Measurements from ENCODE around the gene EVL. TPM values are rescaled to one million over a fixed set of nuclear protein-coding genes. Genes with fewer than 3 reads are reported as not detected.
"Not testable (repeated sequence)": the region's sequence is repeated elsewhere in the genome, so short reads cannot be mapped to it uniquely, and the experiment has no call there.

Gene EVL
- total RNA-seq, 2 donors from 2014 or later = 793 to 831 TPM

DNA sequence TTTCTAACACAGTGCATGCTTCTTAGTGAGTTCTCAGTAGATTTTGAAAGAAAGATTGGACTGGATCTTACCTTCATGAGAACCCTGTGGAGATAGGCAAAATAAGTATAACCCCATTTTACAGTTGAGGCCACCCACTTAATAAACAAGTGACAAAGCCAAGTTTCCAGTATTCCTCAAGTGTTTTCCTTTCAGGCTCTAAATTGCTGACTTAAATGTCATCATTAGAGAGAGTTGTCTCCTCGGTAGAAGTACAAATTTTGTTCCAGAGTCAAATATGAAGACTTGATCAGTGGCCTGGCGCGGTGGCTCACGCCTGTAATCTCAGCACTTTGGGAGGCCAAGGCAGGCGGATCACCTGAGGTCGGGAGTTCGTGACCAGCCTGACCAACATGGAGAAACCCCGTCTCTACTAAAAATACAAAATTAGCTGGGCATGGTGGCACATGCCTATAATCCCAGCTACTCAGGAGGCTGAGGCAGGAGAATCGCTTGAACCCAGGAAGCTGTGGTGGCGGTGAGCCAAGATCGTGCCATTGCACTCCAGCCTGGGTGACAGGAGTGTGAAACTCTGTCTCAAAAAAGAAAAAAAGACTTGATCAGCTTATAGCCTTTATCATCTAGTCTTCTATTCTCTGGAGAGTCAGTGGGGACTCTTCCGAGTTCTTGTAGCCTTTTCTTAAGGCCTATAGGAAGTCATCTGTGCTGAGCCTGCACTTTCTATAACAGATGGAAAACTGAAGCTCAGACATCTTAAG lies 708 bp upstream of the EVL start:
- H3K27ac Mint-ChIP-seq = peak overlapping the region; percentile 99
- DNase-seq; H3K9me3 ChIP-seq (ENCODE audit: control insufficient read depth, low read length, poor library complexity, severe bottlenecking); H3K27me3 Mint-ChIP-seq; H3K36me3 Mint-ChIP-seq (ENCODE audit: low read depth); ATAC-seq: not testable (repeated sequence)
- H3K4me3 Mint-ChIP-seq = peak overlapping the region; percentile 98
- H3K4me1 Mint-ChIP-seq = peaks cover 71% of the 10 kb centered on the region

GRCh38 chr14:100065942-100066574 lies 836 bp downstream of the EVL start:
- no peaks in the 10 kb centered on the region for H3K27me3 Mint-ChIP-seq
- H3K4me3 Mint-ChIP-seq = peak overlapping the region; percentile 98
- DNase-seq (peak; percentile 53 to 69 (median 57)), ATAC-seq (peak; percentile 33)
- no peaks in the 10 kb centered on the region for H3K9me3 ChIP-seq (ENCODE audit: control insufficient read depth, low read length, poor library complexity, severe bottlenecking)
- peaks cover 12% of the 10 kb centered on the region for H3K36me3 Mint-ChIP-seq (ENCODE audit: low read depth)
- H3K4me1 Mint-ChIP-seq = peaks cover 74% of the 10 kb centered on the region
- peak overlapping the region; percentile 99 for H3K27ac Mint-ChIP-seq

DNA sequence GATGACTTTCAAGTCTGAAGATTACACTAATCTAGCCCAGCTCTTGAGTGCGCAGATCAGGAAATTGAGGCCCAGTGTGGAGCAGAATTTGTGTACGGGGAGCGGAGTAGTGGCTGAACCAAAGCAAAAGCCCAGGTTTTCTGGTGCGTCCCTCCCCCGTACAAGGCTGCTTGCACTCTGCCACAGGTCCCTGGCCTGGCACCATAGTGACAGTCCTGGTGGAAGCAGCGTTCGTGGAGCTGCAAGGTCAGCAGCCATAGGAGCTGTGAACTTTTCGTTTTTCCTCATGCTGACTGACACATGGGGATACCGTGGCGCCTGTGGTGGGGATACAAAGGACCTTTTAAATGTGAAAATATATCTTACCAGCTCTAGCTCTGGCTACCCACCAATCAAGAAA lies 1.7 kb downstream of the EVL start:
- ATAC-seq = no peak
- Mint-ChIP-seq H3K36me3 (ENCODE audit: low read depth) (peaks cover 12% of the 10 kb centered on the region), H3K27ac (peak overlapping the region; percentile 99), H3K4me1 (peaks cover 75% of the 10 kb centered on the region), H3K4me3 (peak overlapping the region; percentile 98), H3K27me3 (no peaks in the 10 kb centered on the region)
- H3K9me3 ChIP-seq (ENCODE audit: control insufficient read depth, low read length, poor library complexity, severe bottlenecking) = no peaks in the 10 kb centered on the region
- DNase-seq = no peak

DNA sequence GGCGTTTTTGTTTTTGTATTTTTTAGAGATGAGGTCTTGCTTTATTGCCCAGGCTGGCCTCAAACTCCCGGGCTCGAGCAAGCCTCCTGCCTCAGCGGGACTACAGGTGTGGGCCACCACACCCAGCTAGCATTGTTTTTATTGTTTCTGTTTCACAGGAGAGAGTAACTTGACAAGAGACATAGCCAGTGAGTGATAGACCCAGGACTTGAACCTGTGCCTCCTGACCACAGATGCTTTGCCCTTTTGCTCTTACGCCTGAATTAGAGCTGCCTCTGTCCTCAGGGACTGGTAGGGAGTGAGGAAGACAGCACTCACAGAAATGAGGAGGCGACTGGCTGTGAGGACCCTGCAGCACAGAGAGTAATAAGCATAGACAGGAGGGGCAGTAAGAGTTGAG lies 2.3 kb downstream of the EVL start:
- peak overlapping the region; percentile 98 for H3K4me3 Mint-ChIP-seq
- H3K27me3 Mint-ChIP-seq = no peaks in the 10 kb centered on the region
- H3K36me3 Mint-ChIP-seq (ENCODE audit: low read depth) = peaks cover 12% of the 10 kb centered on the region
- H3K9me3 ChIP-seq (ENCODE audit: control insufficient read depth, low read length, poor library complexity, severe bottlenecking) = no peaks in the 10 kb centered on the region
- ATAC-seq = no peak
- no peak for DNase-seq
- H3K27ac Mint-ChIP-seq = peak overlapping the region; percentile 99
- H3K4me1 Mint-ChIP-seq = peaks cover 73% of the 10 kb centered on the region

DNA sequence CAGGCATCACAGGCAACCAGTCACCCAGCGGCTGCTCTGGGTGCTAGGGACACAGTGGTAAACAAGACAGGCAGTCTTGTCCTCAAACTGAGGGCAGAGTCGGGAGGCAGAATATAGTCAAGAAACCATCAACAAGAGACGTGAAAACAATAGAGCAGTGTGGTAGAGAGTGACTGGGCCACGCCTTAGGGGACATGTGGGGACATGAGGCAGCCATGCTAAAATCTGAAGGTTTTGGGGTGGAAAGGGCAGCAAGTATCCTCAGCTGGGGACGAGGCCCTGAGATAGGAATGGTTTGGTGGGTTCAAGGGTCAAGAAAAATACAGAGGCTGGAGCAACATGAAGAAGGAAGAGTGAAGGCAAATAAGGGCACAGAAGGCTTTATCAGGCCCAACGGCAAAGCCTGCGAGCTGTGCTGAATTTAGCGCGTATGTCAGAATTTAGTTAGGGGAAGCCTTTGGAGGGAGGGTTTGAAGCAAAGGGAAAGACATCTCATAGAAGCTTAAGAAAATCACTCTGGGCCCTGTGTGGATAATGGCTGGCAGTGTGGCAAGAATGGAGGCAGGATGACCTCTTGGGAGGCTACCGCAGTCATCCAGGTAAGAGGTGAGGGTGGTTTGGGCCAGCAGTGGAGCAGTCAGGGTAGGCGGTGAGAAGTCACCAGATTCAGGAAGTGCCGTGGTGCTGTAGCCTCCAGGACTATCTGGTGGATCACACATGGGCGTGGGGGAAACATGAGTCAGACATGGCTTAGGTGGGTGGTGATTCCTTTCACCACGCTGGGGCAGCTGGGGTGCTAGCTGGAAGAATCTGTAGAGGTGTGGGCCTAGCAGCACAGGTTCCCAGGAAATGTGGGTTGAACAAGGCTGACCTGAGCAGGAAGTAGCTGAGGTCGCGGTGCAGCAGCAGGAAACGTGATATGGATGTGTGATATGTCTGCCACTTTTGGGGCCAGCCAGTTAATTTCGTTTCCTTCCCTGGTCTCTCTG lies 3.0 kb downstream of the EVL start:
- peak overlapping the region; percentile 99 for H3K27ac Mint-ChIP-seq
- ATAC-seq = peak; percentile 71
- peaks cover 13% of the 10 kb centered on the region for H3K36me3 Mint-ChIP-seq (ENCODE audit: low read depth)

DNA sequence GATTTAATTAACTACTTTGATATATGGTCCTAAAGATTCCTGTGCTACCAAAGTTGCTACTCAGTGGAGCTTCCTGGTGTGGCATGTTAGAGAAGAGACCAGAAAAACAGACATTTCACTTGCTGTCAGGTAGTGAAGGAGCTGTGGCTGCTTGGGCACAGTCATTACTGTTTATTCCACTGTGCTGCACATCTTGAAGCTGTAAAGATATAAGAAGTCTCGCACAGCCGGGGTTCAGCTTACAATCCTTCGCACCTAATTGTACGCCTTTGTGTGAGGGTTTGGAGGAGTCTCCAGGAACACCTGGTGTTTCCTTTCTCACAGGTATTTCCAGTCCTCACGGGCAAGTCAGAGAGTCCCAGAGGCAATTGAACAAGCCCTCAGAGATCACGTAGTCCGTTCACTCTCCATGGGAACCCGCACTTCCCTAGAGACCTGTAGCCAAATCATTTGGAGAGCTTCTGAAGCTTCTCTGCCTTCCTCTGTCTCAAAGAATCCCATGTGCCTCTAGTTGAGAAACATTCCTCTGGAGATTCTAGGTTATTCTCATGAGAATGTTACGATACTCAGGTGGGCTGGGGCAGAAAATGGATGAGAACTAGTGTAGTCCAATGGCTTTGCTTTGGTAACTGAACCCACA lies 4.1 kb downstream of the EVL start:
- DNase-seq (no peak), ATAC-seq (no peak)
- Mint-ChIP-seq H3K27ac (peak overlapping the region; percentile 99), H3K4me3 (peak overlapping the region; percentile 98), H3K36me3 (ENCODE audit: low read depth) (peaks cover 14% of the 10 kb centered on the region), H3K4me1 (peaks cover 76% of the 10 kb centered on the region), H3K27me3 (no peaks in the 10 kb centered on the region)
- no peaks in the 10 kb centered on the region for H3K9me3 ChIP-seq (ENCODE audit: control insufficient read depth, low read length, poor library complexity, severe bottlenecking)

More for the DNA sequence above, 3.0 kb downstream of the EVL start:
- H3K9me3 ChIP-seq (ENCODE audit: control insufficient read depth, low read length, poor library complexity, severe bottlenecking) = no peaks in the 10 kb centered on the region
- Mint-ChIP-seq H3K4me1 (peaks cover 75% of the 10 kb centered on the region), H3K4me3 (peak overlapping the region; percentile 98), H3K27me3 (no peaks in the 10 kb centered on the region)
- DNase-seq = peak; percentile 71 to 89 (median 71)

GRCh38 chr14:100070310-100070709 lies 5.1 kb downstream of the EVL start:
- H3K4me1 Mint-ChIP-seq = peaks cover 76% of the 10 kb centered on the region
- H3K4me3 Mint-ChIP-seq = peak overlapping the region; percentile 98
- peak; percentile 34 for ATAC-seq
- H3K9me3 ChIP-seq (ENCODE audit: control insufficient read depth, low read length, poor library complexity, severe bottlenecking) = no peaks in the 10 kb centered on the region
- no peaks in the 10 kb centered on the region for H3K27me3 Mint-ChIP-seq
- H3K27ac Mint-ChIP-seq = peak overlapping the region; percentile 99
- DNase-seq = peak in 2 of 3 donors; percentile 44
- peaks cover 21% of the 10 kb centered on the region for H3K36me3 Mint-ChIP-seq (ENCODE audit: low read depth)

DNA sequence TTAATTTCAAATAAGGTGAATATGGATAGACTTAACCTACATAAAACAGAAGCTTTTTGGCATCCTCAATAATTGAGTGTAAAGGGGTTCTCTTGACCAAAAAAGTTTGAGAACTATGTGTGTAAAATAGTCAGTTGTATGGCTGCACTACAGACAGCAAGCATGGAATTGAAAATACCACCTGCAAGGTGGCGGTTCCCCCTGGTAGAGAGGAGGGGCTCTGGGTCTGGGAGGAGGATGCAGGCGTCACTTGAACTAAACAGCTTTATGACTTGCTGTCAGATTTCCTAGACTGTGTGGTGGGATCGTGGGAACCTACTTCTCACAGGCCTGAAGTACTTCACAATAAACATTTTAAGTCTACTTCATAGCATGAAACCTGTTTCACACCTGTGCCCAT lies 6.3 kb downstream of the EVL start:
- DNase-seq (no peak), ATAC-seq (no peak)
- H3K36me3 Mint-ChIP-seq (ENCODE audit: low read depth) = peaks cover 23% of the 10 kb centered on the region

GRCh38 chr14:100072783-100073346 lies 7.6 kb downstream of the EVL start:
- Mint-ChIP-seq H3K4me1 (peaks cover 83% of the 10 kb centered on the region), H3K27me3 (no peaks in the 10 kb centered on the region), H3K36me3 (ENCODE audit: low read depth) (peaks cover 17% of the 10 kb centered on the region), H3K27ac (peak overlapping the region; percentile 99), H3K4me3 (peak overlapping the region; percentile 88)
- no peaks in the 10 kb centered on the region for H3K9me3 ChIP-seq (ENCODE audit: control insufficient read depth, low read length, poor library complexity, severe bottlenecking)
- no peak for ATAC-seq
- peak; percentile 50 to 55 (median 50) for DNase-seq

More for the DNA sequence above, 6.3 kb downstream of the EVL start:
- H3K4me1 Mint-ChIP-seq = peaks cover 81% of the 10 kb centered on the region
- peak overlapping the region; percentile 88 for H3K4me3 Mint-ChIP-seq
- no peaks in the 10 kb centered on the region for H3K9me3 ChIP-seq (ENCODE audit: control insufficient read depth, low read length, poor library complexity, severe bottlenecking)
- no peaks in the 10 kb centered on the region for H3K27me3 Mint-ChIP-seq
- H3K27ac Mint-ChIP-seq = peak overlapping the region; percentile 99

DNA sequence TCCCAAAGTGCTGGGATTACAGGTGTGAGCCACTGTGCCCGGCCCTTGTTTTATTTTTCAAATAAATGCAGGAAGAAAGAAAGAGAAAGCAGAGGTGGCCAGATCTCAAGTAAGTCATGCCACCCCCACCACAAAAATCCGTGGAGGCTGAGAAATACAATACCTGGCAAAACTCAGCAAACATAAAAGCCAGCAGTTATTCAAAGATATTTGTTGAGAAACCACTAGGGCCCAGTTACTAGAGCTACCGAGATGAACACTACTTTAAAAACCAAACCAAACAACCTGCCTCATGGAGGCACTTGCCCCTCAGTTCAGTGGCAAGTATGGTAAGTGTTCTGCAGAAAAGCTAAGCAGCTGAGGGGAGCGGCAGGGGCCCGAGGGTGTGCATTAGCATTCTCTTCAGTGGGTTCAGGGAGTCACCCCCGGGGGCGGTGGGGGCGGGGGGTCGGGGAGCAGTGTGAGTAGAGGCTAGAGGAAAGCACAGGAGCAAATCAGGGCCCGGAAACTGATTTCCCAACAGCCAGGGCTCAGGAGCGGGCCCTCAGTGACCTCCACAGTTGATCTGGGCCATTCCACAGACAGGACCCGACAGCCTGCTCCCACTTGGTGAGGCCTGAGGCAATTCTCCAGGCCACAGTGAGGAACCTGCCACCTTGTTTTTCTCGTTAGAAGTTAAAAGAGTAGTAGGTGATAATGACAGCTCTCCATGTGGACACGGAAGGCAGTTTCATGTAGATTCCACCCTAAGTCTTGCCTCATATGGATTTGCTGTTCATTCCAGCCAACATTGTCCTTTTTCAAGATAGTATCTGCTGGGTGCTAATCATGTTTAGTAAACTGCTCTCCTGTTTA lies 8.6 kb downstream of the EVL start:
- Mint-ChIP-seq H3K4me1 (peaks cover 84% of the 10 kb centered on the region), H3K4me3 (peak overlapping the region; percentile 88), H3K27me3 (no peaks in the 10 kb centered on the region), H3K27ac (peak overlapping the region; percentile 99), H3K36me3 (ENCODE audit: low read depth) (peaks cover 18% of the 10 kb centered on the region)
- no peak for ATAC-seq
- H3K9me3 ChIP-seq (ENCODE audit: control insufficient read depth, low read length, poor library complexity, severe bottlenecking) = no peaks in the 10 kb centered on the region
- DNase-seq = no peak

DNA sequence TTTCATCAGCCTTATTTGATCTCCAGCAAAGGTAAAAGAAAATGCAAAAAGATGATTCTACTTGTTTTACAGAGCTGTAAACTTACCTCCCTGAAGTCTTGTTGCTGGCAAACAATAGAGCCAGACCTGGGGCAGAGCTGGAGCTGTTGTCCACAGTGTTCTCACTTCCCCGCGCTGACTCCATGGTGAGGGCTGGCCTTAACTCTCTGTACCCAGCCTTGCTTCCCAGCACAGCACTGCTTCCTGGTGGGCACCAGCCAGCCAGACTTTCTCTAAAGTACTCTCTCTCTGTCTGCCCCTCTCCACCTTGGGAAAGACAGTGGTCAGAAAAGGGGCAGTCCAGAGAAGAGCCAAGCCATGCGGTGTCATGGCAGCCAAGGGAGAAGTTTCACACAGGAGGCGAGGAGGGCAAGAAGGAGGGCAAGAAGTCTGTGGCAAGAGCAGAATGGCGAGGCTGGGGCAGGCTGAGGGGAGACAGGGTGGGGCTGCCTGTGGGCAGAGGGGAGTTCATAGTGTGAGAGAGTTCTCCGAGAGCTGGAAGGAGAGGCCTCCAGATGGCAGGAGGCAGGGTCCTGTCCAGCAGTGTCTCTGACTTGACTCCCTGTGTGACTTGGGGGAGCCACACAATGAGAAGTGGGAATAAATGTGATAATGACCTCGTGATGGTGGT lies 9.3 kb downstream of the EVL start:
- H3K36me3 Mint-ChIP-seq (ENCODE audit: low read depth) = peaks cover 18% of the 10 kb centered on the region
- no peak for DNase-seq
- no peaks in the 10 kb centered on the region for H3K9me3 ChIP-seq (ENCODE audit: control insufficient read depth, low read length, poor library complexity, severe bottlenecking)
- no peak for ATAC-seq
- peak overlapping the region; percentile 99 for H3K27ac Mint-ChIP-seq
- H3K4me1 Mint-ChIP-seq = peaks cover 84% of the 10 kb centered on the region
- H3K4me3 Mint-ChIP-seq = peak overlapping the region; percentile 88
- H3K27me3 Mint-ChIP-seq = no peaks in the 10 kb centered on the region

All from T-helper 17 cell (primary cell).